Colonic mucosa (tissue), 4 donors: ENCODE data around the gene HUNK. TPM values are rescaled to one million over a fixed set of nuclear protein-coding genes. Genes with fewer than 3 reads are reported as not detected.

Experiments used
- DNase-seq: peaks from one replicate; pipeline ENCODE4 v3.0.0-alpha.2; 2020
- H3K27ac ChIP-seq: fragments of 200-600 bp; one replicate; pipeline ENCODE4 v1.8.0; 2021
- H3K27me3 ChIP-seq: fragments of 200-600 bp; one replicate; pipeline ENCODE4 v1.8.0; 2021
- H3K36me3 ChIP-seq: fragments of 200-600 bp; one replicate; pipeline ENCODE4 v1.8.0; 2021
- H3K4me1 ChIP-seq: fragments of 200-600 bp; one replicate; pipeline ENCODE4 v1.8.0; 2021; ENCODE audit warnings: mild to moderate bottlenecking
- H3K4me3 ChIP-seq: fragments of 200-600 bp; one replicate; pipeline ENCODE4 v1.8.0; 2021
- H3K9ac ChIP-seq, 2 donors: one replicate each; pipeline ENCODE4 v1.7.0; 2013; ENCODE audit warnings: control low read depth in 2 of 2, low read depth in 2 of 2, low read length in 2 of 2
- H3K9me3 ChIP-seq: fragments of 200-600 bp; one replicate; pipeline ENCODE4 v1.8.0; 2021
- intact Hi-C: fragments of 100-400 bp; cut with DNase I; formaldehyde crosslinking; loops from one replicate; pipeline ENCODE4 v1.14.1; 2022
- total RNA-seq, 2 donors: library from RNA; stranded (reverse); fragmentation: NEBNext Ultra II Directional in 1 of 2; extraction: Animal tissue kit (Norgen Biotek cat#: 25700) in 1 of 2; gene quantifications; one replicate each; pipeline ENCODE4 v1.2.1, GENCODE V29; 2021
- TF ChIP-seq, protein P1 (sequence below): fragments of 200-600 bp; IDR thresholded peaks from one replicate; pipeline ENCODE4 v1.8.0; 2022; ENCODE audit warnings: antibody characterized with exemption, mild to moderate bottlenecking
- donor health status: healthy.
- donor health status: DM: no; HTN: no; CAD: no.
- donor health status: DM: no; HTN: no; CAD: no.

HUNK gene
- total RNA-seq, 2 donors from 2014 or later, result 7.2 to 13.0 TPM

GRCh38 chr21:31877463-31877957, 4.7 kb downstream of the HUNK start:
- H3K36me3 ChIP-seq, result no peaks in the 10 kb centered on the region
- H3K27me3 ChIP-seq, result peaks cover 7% of the 10 kb centered on the region
- no peak overlapping the region for H3K4me3 ChIP-seq
- intact Hi-C loops, result loop anchor here (10.0 kb wide), 2 partner anchors 107 to 597 kb away; no protein-coding TSS in a partner anchor
- TF ChIP-seq, protein P1, sequence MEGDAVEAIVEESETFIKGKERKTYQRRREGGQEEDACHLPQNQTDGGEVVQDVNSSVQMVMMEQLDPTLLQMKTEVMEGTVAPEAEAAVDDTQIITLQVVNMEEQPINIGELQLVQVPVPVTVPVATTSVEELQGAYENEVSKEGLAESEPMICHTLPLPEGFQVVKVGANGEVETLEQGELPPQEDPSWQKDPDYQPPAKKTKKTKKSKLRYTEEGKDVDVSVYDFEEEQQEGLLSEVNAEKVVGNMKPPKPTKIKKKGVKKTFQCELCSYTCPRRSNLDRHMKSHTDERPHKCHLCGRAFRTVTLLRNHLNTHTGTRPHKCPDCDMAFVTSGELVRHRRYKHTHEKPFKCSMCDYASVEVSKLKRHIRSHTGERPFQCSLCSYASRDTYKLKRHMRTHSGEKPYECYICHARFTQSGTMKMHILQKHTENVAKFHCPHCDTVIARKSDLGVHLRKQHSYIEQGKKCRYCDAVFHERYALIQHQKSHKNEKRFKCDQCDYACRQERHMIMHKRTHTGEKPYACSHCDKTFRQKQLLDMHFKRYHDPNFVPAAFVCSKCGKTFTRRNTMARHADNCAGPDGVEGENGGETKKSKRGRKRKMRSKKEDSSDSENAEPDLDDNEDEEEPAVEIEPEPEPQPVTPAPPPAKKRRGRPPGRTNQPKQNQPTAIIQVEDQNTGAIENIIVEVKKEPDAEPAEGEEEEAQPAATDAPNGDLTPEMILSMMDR, result no peak
- H3K9ac ChIP-seq, result no peak overlapping the region
- no peaks in the 10 kb centered on the region for H3K9me3 ChIP-seq
- no peak overlapping the region for H3K27ac ChIP-seq
- no peak for DNase-seq
- no peaks in the 10 kb centered on the region for H3K4me1 ChIP-seq

- Histone ChIP-seq H3K36me3 (no peaks in the 10 kb centered on the region), H3K4me3 (no peak overlapping the region), H3K4me1 (no peaks in the 10 kb centered on the region), H3K9me3 (no peaks in the 10 kb centered on the region), H3K27ac (no peak overlapping the region), H3K27me3 (no peaks in the 10 kb centered on the region), H3K9ac (no peak overlapping the region)
- intact Hi-C loops, result loop anchor here (10.0 kb wide), 2 partner anchors 106 to 596 kb away; no protein-coding TSS in a partner anchor
- TF ChIP-seq, protein P1, result no peak
- no peak for DNase-seq
Observed at GRCh38 chr21:31878831-31879230, 6.0 kb downstream of the HUNK start.

DNA sequence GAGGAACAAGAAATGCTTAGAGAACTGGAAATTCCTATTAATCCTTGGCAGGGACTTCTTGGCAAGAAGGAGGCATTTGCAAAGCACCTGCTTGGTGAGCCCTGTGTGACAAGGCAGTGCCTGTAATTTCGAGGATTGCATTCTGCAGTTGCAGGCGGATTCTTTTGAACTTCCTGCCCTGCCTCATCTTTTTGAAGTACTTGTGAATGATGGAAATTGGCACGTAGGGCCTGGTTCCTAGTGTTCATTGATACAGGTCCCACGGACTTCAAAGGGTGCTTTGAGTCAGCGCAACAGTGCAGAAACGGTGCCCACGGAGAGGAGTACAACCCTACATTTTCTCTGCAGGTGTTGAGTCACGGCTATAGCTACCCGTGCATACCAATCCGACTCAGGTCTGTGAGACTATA, 6.4 kb downstream of the HUNK start:
- no peaks in the 10 kb centered on the region for H3K9me3 ChIP-seq
- H3K36me3 ChIP-seq, result no peaks in the 10 kb centered on the region
- no peak overlapping the region for H3K27ac ChIP-seq
- no peak overlapping the region for H3K9ac ChIP-seq
- intact Hi-C loops, result loop anchor here (10.0 kb wide), 2 partner anchors 106 to 596 kb away; no protein-coding TSS in a partner anchor
- DNase-seq, result no peak
- TF ChIP-seq, protein P1, result no peak
- no peaks in the 10 kb centered on the region for H3K4me1 ChIP-seq
- no peak overlapping the region for H3K4me3 ChIP-seq
- no peaks in the 10 kb centered on the region for H3K27me3 ChIP-seq

DNA sequence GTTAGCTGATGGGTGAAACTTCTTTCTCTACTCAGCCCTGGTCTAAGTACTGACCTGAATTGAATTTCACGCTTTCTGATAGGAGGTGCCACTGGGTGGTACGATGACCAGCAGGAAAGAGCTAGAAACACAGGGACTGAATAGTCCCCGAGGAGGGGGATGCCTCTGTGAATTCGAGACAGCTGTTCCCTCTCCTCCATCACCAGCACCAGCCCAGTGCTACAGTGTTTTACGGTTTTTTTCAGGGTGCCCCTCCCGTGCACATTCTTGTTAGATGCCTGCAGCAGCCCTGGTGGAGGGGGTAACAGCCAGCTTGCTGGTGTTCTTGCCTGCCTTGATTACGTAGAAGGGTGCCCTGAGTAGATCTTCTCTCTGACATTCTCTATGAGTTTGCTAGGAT, 7.1 kb downstream of the HUNK start:
- H3K36me3 ChIP-seq, result no peaks in the 10 kb centered on the region
- intact Hi-C loops, result loop anchor here (10.0 kb wide), 2 partner anchors 105 to 595 kb away; no protein-coding TSS in a partner anchor
- H3K27me3 ChIP-seq, result no peaks in the 10 kb centered on the region
- no peak overlapping the region for H3K4me3 ChIP-seq
- TF ChIP-seq, protein P1, result no peak
- H3K4me1 ChIP-seq, result no peaks in the 10 kb centered on the region
- DNase-seq, result no peak
- H3K9me3 ChIP-seq, result no peaks in the 10 kb centered on the region
- no peak overlapping the region for H3K9ac ChIP-seq
- H3K27ac ChIP-seq, result no peak overlapping the region

GRCh38 chr21:31880816-31881215, 8.0 kb downstream of the HUNK start:
- H3K9me3 ChIP-seq, result no peaks in the 10 kb centered on the region
- H3K27ac ChIP-seq, result no peak overlapping the region
- no peaks in the 10 kb centered on the region for H3K4me1 ChIP-seq
- intact Hi-C loops, result no loop called here
- no peak for DNase-seq
- no peak overlapping the region for H3K4me3 ChIP-seq
- TF ChIP-seq, protein P1, result no peak
- H3K9ac ChIP-seq, result no peak overlapping the region
- no peaks in the 10 kb centered on the region for H3K27me3 ChIP-seq
- no peaks in the 10 kb centered on the region for H3K36me3 ChIP-seq
